GM12878 (cell line): ENCODE data around the gene MYCBP. TPM values are rescaled to one million over a fixed set of nuclear protein-coding genes. Genes with fewer than 3 reads are reported as not detected.
A peak's percentile ranks its signal among the peaks of the same experiment; 100 is the strongest.

Experiments
- ASH2L ChIP-seq: fragments of 300-600, 200-600 bp; sonication (generic); IDR thresholded peaks from 2 replicates; pipeline ENCODE4 v1.6.1; 2017; ENCODE audit warnings: low read depth, mild to moderate bottlenecking, borderline replicate concordance
- ATF2 ChIP-seq: IDR thresholded peaks from 2 replicates; pipeline ENCODE4 v1.6.1; 2012; ENCODE audit warnings: low read length, inconsistent platforms
- BCL11A ChIP-seq: IDR thresholded peaks from 2 replicates; pipeline ENCODE4 v1.6.1; 2011; ENCODE audit warnings: low read depth, low read length
- BCLAF1 ChIP-seq: fragments of 450-650 bp; IDR thresholded peaks from 2 replicates; pipeline ENCODE4 v1.6.1; 2017; ENCODE audit warnings: antibody characterized with exemption, mild to moderate bottlenecking, moderate library complexity
- CEBPB ChIP-seq, 2 experiments: fragments of 150-350 bp in 1 of 2; IDR thresholded peaks; 2 replicates each; pipeline ENCODE4 v1.6.1; 2012 to 2014; ENCODE audit warnings: low read depth in 2 of 2, low read length in 2 of 2, borderline replicate concordance in 1 of 2, inconsistent platforms in 1 of 2
- CEBPZ ChIP-seq: fragments of 150-350 bp; IDR thresholded peaks from 2 replicates; pipeline ENCODE4 v1.6.1; 2016; ENCODE audit warnings: low read depth, low read length
- CREB1 ChIP-seq: IDR thresholded peaks from 2 replicates; pipeline ENCODE4 v1.6.1; 2012; ENCODE audit warnings: low read depth, mild to moderate bottlenecking, inconsistent platforms
- EP300 ChIP-seq, 2 experiments: fragments of 150-350 bp in 1 of 2; IDR thresholded peaks; 2 replicates each; pipeline ENCODE4 v1.6.1; 2011 to 2012; ENCODE audit warnings: low read depth in 2 of 2, low read length in 2 of 2, borderline replicate concordance in 1 of 2, improper control_type of control experiment in 1 of 2, inconsistent platforms in 1 of 2; ENCODE audit not compliant: control insufficient read depth in 1 of 2
- FOS ChIP-seq: IDR thresholded peaks from 3 replicates; pipeline ENCODE4 v1.6.1; 2011; ENCODE audit warnings: borderline replicate concordance; ENCODE audit not compliant: insufficient read length; ENCODE audit errors: extremely low read depth
- GABPA ChIP-seq: IDR thresholded peaks from 2 replicates; pipeline ENCODE4 v1.6.1; 2014; ENCODE audit warnings: antibody characterized with exemption, low read depth, mild to moderate bottlenecking, inconsistent platforms
- GATAD2B ChIP-seq: fragments of 450-650 bp; conservative IDR thresholded peaks from 2 replicates; pipeline ENCODE4 v1.6.1; 2017; ENCODE audit warnings: low read depth, mild to moderate bottlenecking, moderate library complexity
- IKZF2 ChIP-seq, 2 experiments: fragments of 450-650 bp; IDR thresholded peaks; 2 replicates each; pipeline ENCODE4 v1.6.1; 2017; ENCODE audit warnings: mild to moderate bottlenecking in 2 of 2, moderate library complexity in 2 of 2
- NFYB ChIP-seq: IDR thresholded peaks from 2 replicates; pipeline ENCODE4 v1.6.1; 2011; ENCODE audit warnings: low read depth, mild to moderate bottlenecking, low read length, improper control_type of control experiment, moderate library complexity; ENCODE audit not compliant: insufficient read depth
- NRF1 ChIP-seq: conservative IDR thresholded peaks from 2 replicates; pipeline ENCODE4 v1.6.1; 2011; ENCODE audit warnings: mild to moderate bottlenecking, low read depth, low read length, improper control_type of control experiment
- RELA ChIP-seq: fragments of 450-650 bp; IDR thresholded peaks from 2 replicates; pipeline ENCODE4 v1.8.0; 2014; ENCODE audit warnings: borderline replicate concordance; ENCODE audit not compliant: partially characterized antibody
- SIN3A ChIP-seq: IDR thresholded peaks from 2 replicates; pipeline ENCODE4 v1.6.1; 2012; ENCODE audit warnings: low read depth, low read length, improper control_type of control experiment
- SMAD5 ChIP-seq: IDR thresholded peaks from 2 replicates; pipeline ENCODE4 v1.6.1; 2016; ENCODE audit warnings: antibody characterized with exemption, low read depth
- SMARCA5 ChIP-seq: fragments of 450-650 bp; IDR thresholded peaks from 2 replicates; pipeline ENCODE4 v1.6.1; 2017; ENCODE audit warnings: mild to moderate bottlenecking
- SP1 ChIP-seq: IDR thresholded peaks from one replicate; pipeline ENCODE4 v1.6.1; 2011; ENCODE audit warnings: low read depth, low read length
- STAT1 ChIP-seq: fragments of 450-650 bp; conservative IDR thresholded peaks from 2 replicates; pipeline ENCODE4 v1.6.1; 2014; ENCODE audit warnings: antibody characterized with exemption, mild to moderate bottlenecking
- TCF3 ChIP-seq: IDR thresholded peaks from 2 replicates; pipeline ENCODE4 v1.6.1; 2012; ENCODE audit warnings: low read depth, mild to moderate bottlenecking, low read length, borderline replicate concordance; ENCODE audit not compliant: insufficient read depth
- YY1 ChIP-seq: IDR thresholded peaks from 2 replicates; pipeline ENCODE4 v1.6.1; 2011; ENCODE audit warnings: low read depth, mild to moderate bottlenecking, low read length
- ZSCAN29 ChIP-seq: fragments of 450-650 bp; IDR thresholded peaks from 2 replicates; pipeline ENCODE4 v1.6.1; 2017; ENCODE audit warnings: mild to moderate bottlenecking, moderate library complexity
- polyA plus RNA-seq, 11 experiments: library from polyadenylated mRNA; depleted of rRNA in 4 of 11; unstranded in 6 of 11; stranded (reverse) in 5 of 11; fragments of >200 nt; fragmentation: Nextera tagmentation in 4 of 11; fragmentation: Illumina TruSeq in 1 of 11; extraction: Ambion mirVana in 4 of 11; extraction: Trizol in 1 of 11; gene quantifications; 1 replicate in 1 of 11; 2 replicates in 10 of 11; pipeline versions ENCODE4 v1.2.1 to v1.2.3, GENCODE V29; 2011 to 2016; ENCODE audit warnings: inconsistent platforms in 2 of 11, missing spikeins in 2 of 11, low read depth in 1 of 11
- total RNA-seq, 4 experiments: library from RNA; depleted of rRNA in 3 of 4; stranded (reverse); fragments of >200 nt in 3 of 4; fragmentation: Illumina TruSeq in 1 of 4; extraction: Trizol in 1 of 4; gene quantifications; 2 replicates each; pipeline versions ENCODE4 v1.2.1 to v1.2.3, GENCODE V29; 2013 to 2021

MYCBP gene
- total and polyA plus RNA-seq, 10 of the 15 experiments (the other 5 are each of a cell fraction or from before 2014, with no cell fraction given) = 26.1 to 210 (median 43.1) TPM

GRCh38 chr1:38859561-38860453 is 13.3 kb downstream of the MYCBP start, which contains the start of gene RRAGC (continued):
- TF ChIP-seq BCLAF1 (no peak), GATAD2B (0 out of 2 replicates have a peak, but pooled peaks have one; percentile 17), CEBPZ (no peak), TCF3 (no peak), CEBPB (IDR thresholded peaks at IDR 0.05; ENCODE audit: borderline replicate concordance in 1 of 2, low read depth in 2 of 2, low read length in 2 of 2) (no peak), STAT1 (no peak), NRF1 (no peak), ATF2 (no peak), YY1 (peak; percentile 74), GABPA (no peak), FOS (peak; percentile 85), ZSCAN29 (no peak), CREB1 (peak; percentile 63), ASH2L (peak; percentile 12; the same call in 1 of the 2 replicates), SMARCA5 (no peak), EP300 (IDR thresholded peaks at IDR 0.05; ENCODE audit: borderline replicate concordance in 1 of 2, control insufficient read depth in 1 of 2, low read depth in 2 of 2, low read length in 2 of 2) (peak in 1 of 2 experiments; percentile 52; a peak in 1 of 4 replicates), BCL11A (no peak), SP1 (peak; percentile 94), RELA (peak; percentile 93), SIN3A (peak; percentile 71; the same call in 1 of the 2 replicates), NFYB (peak; percentile 81; the same call in 1 of the 2 replicates), IKZF2 (IDR thresholded peaks at IDR 0.05) (no peak), SMAD5 (no peak)
